ENCODE measurements around the gene SLFN14. TPM values are rescaled to one million over a fixed set of nuclear protein-coding genes. Genes with fewer than 3 reads are reported as not detected.

SLFN14 gene
- total RNA-seq, 1 experiment from 2014 or later = not detected

DNA sequence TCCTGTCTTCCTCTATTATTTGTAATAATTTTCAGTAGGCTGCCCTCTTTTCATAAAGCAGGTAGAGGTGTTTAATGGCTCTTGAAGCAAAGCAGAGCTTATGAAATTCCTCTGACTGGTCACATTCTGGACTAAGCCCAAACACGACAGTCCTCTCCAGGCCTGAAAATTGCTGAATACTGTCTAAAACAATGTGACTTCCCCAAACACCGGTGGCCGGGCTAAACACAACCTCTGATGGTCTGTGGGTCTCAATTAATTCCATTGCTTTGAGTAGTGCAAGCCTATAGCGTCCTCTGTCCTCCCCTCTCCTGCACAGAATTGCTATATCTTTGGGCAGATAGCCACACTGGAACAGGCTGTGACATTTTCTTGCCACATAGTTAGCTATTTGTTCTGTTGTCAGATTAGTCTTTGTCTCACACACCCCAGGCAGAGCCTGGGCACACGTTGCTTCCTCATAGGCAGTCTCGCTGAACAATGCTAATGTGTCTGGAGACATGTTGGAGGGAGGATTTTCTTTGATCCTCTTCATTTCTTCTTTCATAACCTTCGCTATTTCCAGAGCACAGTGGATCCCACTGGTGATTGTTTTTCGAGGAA lies 12.3 kb downstream of the SLFN14 start:
- Mint-ChIP-seq H3K27ac (ENCODE audit: unreplicated experiment) (no peak overlapping the region), H3K9me3 (ENCODE audit: unreplicated experiment) (no peaks in the 10 kb centered on the region), H3K4me3 (ENCODE audit: unreplicated experiment) (no peak overlapping the region), H3K36me3 (ENCODE audit: insufficient read depth, unreplicated experiment) (no peaks in the 10 kb centered on the region), H3K27me3 (ENCODE audit: insufficient read depth, unreplicated experiment) (peaks cover 37% of the 10 kb centered on the region), H3K4me1 (ENCODE audit: low read depth, unreplicated experiment) (no peaks in the 10 kb centered on the region)
- intact Hi-C loops (cut with micrococcal nuclease; ENCODE audit: unreplicated experiment) = no loop called here
- ChIA-PET POLR2A (no interaction called here), CTCF (no interaction called here)
- Histone ChIP-seq H3K4me1 (no peaks in the 10 kb centered on the region), H3K36me3 (ENCODE audit: control insufficient read depth, insufficient read depth, low read length) (no peaks in the 10 kb centered on the region), H3K4me3 (ENCODE audit: low read depth, low read length) (no peak overlapping the region), H3K9me3 (no peaks in the 10 kb centered on the region), H3K27me3 (replicated peaks; ENCODE audit: control insufficient read depth, insufficient read depth, low read length) (no peaks in the 10 kb centered on the region; the same call in none of the 2 replicates)
- DNase-seq = no peak
- no TSS peak for BruUV-seq (replicated peaks)
- TF ChIP-seq, protein P1, sequence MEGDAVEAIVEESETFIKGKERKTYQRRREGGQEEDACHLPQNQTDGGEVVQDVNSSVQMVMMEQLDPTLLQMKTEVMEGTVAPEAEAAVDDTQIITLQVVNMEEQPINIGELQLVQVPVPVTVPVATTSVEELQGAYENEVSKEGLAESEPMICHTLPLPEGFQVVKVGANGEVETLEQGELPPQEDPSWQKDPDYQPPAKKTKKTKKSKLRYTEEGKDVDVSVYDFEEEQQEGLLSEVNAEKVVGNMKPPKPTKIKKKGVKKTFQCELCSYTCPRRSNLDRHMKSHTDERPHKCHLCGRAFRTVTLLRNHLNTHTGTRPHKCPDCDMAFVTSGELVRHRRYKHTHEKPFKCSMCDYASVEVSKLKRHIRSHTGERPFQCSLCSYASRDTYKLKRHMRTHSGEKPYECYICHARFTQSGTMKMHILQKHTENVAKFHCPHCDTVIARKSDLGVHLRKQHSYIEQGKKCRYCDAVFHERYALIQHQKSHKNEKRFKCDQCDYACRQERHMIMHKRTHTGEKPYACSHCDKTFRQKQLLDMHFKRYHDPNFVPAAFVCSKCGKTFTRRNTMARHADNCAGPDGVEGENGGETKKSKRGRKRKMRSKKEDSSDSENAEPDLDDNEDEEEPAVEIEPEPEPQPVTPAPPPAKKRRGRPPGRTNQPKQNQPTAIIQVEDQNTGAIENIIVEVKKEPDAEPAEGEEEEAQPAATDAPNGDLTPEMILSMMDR (IDR thresholded peaks at IDR 0.05; ENCODE audit: insufficient read depth in 1 of 2, low read depth in 1 of 2, low read length in 1 of 2, severe bottlenecking in 1 of 2, unreplicated experiment in 1 of 2) = no peak

DNA sequence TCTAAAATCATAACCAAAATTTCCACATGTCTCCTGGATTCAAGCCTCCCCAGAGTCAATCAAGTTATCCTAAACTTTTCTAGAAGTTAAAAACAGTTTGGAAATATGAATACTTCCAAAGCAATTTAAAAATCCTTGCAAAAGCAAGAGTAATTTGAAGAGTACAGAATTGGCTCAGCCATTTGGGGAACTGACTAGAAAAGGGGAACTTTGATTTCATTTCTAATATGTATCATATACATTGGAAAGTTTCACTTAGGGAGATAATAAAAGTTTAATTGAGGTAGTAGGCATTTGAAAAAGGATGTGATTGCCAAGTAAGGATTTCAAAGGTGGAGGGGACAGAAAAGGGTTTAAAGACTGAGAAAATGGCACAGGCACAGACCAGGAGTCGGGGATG lies 14.1 kb downstream of the SLFN14 start:
- no peak overlapping the region for H3K4me3 Mint-ChIP-seq (ENCODE audit: unreplicated experiment)
- H3K36me3 Mint-ChIP-seq (ENCODE audit: insufficient read depth, unreplicated experiment) = no peaks in the 10 kb centered on the region
- CTCF ChIA-PET = interaction anchor here (1.2 kb wide), 1 partner anchor 13 kb away, joined by 3 read pairs; no protein-coding TSS in a partner anchor
- POLR2A ChIA-PET = no interaction called here
- Histone ChIP-seq H3K36me3 (ENCODE audit: control insufficient read depth, insufficient read depth, low read length) (no peaks in the 10 kb centered on the region), H3K9me3 (no peaks in the 10 kb centered on the region), H3K4me1 (no peaks in the 10 kb centered on the region), H3K4me3 (ENCODE audit: low read depth, low read length) (no peak overlapping the region), H3K27me3 (replicated peaks; ENCODE audit: control insufficient read depth, insufficient read depth, low read length) (no peaks in the 10 kb centered on the region; the same call in 1 of the 2 replicates)
- H3K27me3 Mint-ChIP-seq (ENCODE audit: insufficient read depth, unreplicated experiment) = peaks cover 37% of the 10 kb centered on the region
- DNase-seq = no peak
- no peak overlapping the region for H3K27ac Mint-ChIP-seq (ENCODE audit: unreplicated experiment)
- TF ChIP-seq, protein P1 (IDR thresholded peaks at IDR 0.05; ENCODE audit: insufficient read depth in 1 of 2, low read depth in 1 of 2, low read length in 1 of 2, severe bottlenecking in 1 of 2, unreplicated experiment in 1 of 2) = no peak
- intact Hi-C loops (cut with micrococcal nuclease; ENCODE audit: unreplicated experiment) = no loop called here
- no peaks in the 10 kb centered on the region for H3K9me3 Mint-ChIP-seq (ENCODE audit: unreplicated experiment)
- BruUV-seq (replicated peaks) = no TSS peak
- H3K4me1 Mint-ChIP-seq (ENCODE audit: low read depth, unreplicated experiment) = no peaks in the 10 kb centered on the region

DNA sequence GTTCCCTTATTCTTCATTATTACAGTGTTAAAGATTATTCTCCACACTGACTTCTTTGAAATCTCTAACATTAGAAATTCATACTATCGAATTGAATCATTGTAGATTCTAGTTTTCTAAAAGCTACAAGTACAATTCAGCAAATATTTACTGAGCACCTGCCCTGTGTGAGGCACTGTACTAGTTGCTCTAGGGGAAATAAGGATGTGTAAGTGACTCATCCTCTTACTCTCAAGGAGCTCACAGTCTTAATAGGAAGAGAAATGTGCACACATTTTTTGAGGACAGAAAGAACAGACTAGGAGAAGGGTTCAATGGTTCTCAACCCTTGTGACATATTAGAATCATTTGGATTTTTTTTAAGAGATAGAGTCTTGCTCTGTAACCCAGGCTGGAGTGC lies 15.5 kb downstream of the SLFN14 start:
- H3K4me1 Mint-ChIP-seq (ENCODE audit: low read depth, unreplicated experiment) = no peaks in the 10 kb centered on the region

More for the DNA sequence above, 15.5 kb downstream of the SLFN14 start:
- Mint-ChIP-seq H3K27me3 (ENCODE audit: insufficient read depth, unreplicated experiment) (peaks cover 36% of the 10 kb centered on the region), H3K4me3 (ENCODE audit: unreplicated experiment) (no peak overlapping the region), H3K9me3 (ENCODE audit: unreplicated experiment) (no peaks in the 10 kb centered on the region), H3K27ac (ENCODE audit: unreplicated experiment) (no peak overlapping the region), H3K36me3 (ENCODE audit: insufficient read depth, unreplicated experiment) (no peaks in the 10 kb centered on the region)
- H3K4me1 ChIP-seq = no peaks in the 10 kb centered on the region
- POLR2A ChIA-PET = interaction anchor here (0.6 kb wide), 1 partner anchor 23 kb away, joined by 3 read pairs; no protein-coding TSS in a partner anchor
- CTCF ChIA-PET = no interaction called here
- intact Hi-C loops (cut with micrococcal nuclease; ENCODE audit: unreplicated experiment) = no loop called here
- no peak overlapping the region for H3K4me3 ChIP-seq (ENCODE audit: low read depth, low read length)
- DNase-seq = no peak
- no TSS peak for BruUV-seq (replicated peaks)
- TF ChIP-seq, protein P1 (IDR thresholded peaks at IDR 0.05; ENCODE audit: insufficient read depth in 1 of 2, low read depth in 1 of 2, low read length in 1 of 2, severe bottlenecking in 1 of 2, unreplicated experiment in 1 of 2) = no peak
- H3K9me3 ChIP-seq = no peaks in the 10 kb centered on the region
- H3K36me3 ChIP-seq (ENCODE audit: control insufficient read depth, insufficient read depth, low read length) = no peaks in the 10 kb centered on the region
- no peaks in the 10 kb centered on the region; the same call in 1 of the 2 replicates for H3K27me3 ChIP-seq (replicated peaks; ENCODE audit: control insufficient read depth, insufficient read depth, low read length)

All from Caco-2 (cell line).